Posterior vena cava (tissue), 2 donors: ENCODE data around the gene DLGAP4. TPM values are rescaled to one million over a fixed set of nuclear protein-coding genes. Genes with fewer than 3 reads are reported as not detected.
"Not testable (repeated sequence)": the region's sequence is repeated elsewhere in the genome, so short reads cannot be mapped to it uniquely, and the experiment has no call there.

Source experiments
- DNase-seq: peaks from one replicate; pipeline ENCODE4 v3.0.0-alpha.2; 2020; ENCODE audit warnings: low spot score
- intact Hi-C, 2 donors: fragments of 100-400 bp; cut with DNase I; formaldehyde crosslinking; loops; one replicate each; pipeline versions ENCODE4 v1.14.1 to v1.14.2; 2022 to 2023
- total RNA-seq, 2 donors: library from RNA; stranded (reverse); fragmentation: NEBNext Ultra II Directional; extraction: Animal tissue kit (Norgen Biotek cat#: 25700); gene quantifications; one replicate each; pipeline ENCODE4 v1.2.1, GENCODE V29; 2021
- donor health status: DM: yes; HTN: yes; CAD: no.
- donor health status: DM: yes; HTN: yes; CAD: no.

Gene DLGAP4
- total RNA-seq, 2 donors from 2014 or later = 116 to 141 TPM

- DNase-seq, intact Hi-C loops: not testable (repeated sequence)
Measured at GRCh38 chr20:36475054-36475453, 168.9 kb downstream of the DLGAP4 start.

- intact Hi-C loops = no loop called here
- DNase-seq = no peak
Measured at GRCh38 chr20:36477475-36477874, 171.3 kb downstream of the DLGAP4 start.

GRCh38 chr20:36478137-36478905 is 172.2 kb downstream of the DLGAP4 start:
- intact Hi-C loops = no loop called here
- DNase-seq = no peak

GRCh38 chr20:36479938-36480337 is 173.8 kb downstream of the DLGAP4 start:
- intact Hi-C loops = loop anchor here in 1 of 2 donors (5.0 kb wide), 1 partner anchor 1727 kb away; no protein-coding TSS in a partner anchor
- no peak for DNase-seq

GRCh38 chr20:36480456-36481048 is 174.4 kb downstream of the DLGAP4 start:
- no peak for DNase-seq
- intact Hi-C loops = loop anchor here in 1 of 2 donors (5.0 kb wide), 1 partner anchor 1727 kb away; no protein-coding TSS in a partner anchor

- DNase-seq = no peak
- intact Hi-C loops = loop anchor here in 1 of 2 donors (5.0 kb wide), 1 partner anchor 1726 kb away; no protein-coding TSS in a partner anchor
Measured at GRCh38 chr20:36481380-36482043, 175.4 kb downstream of the DLGAP4 start.

- intact Hi-C loops = loop anchor here in 1 of 2 donors (5.0 kb wide), 1 partner anchor 1725 kb away; no protein-coding TSS in a partner anchor
- no peak for DNase-seq
Measured at GRCh38 chr20:36482044-36482473, 175.9 kb downstream of the DLGAP4 start.

GRCh38 chr20:36483209-36483918 is 177.2 kb downstream of the DLGAP4 start:
- DNase-seq = no peak
- intact Hi-C loops = loop anchor here in 1 of 2 donors (5.0 kb wide), 1 partner anchor 1724 kb away; no protein-coding TSS in a partner anchor

GRCh38 chr20:36483919-36484808 is 178.0 kb downstream of the DLGAP4 start:
- DNase-seq = no peak
- intact Hi-C loops = loop anchor here in 1 of 2 donors (5.0 kb wide), 1 partner anchor 1723 kb away; no protein-coding TSS in a partner anchor

GRCh38 chr20:36485286-36485685 is 179.1 kb downstream of the DLGAP4 start:
- intact Hi-C loops = no loop called here
- no peak for DNase-seq

- intact Hi-C loops = no loop called here
- DNase-seq = no peak
Measured at GRCh38 chr20:36487069-36487468, 180.9 kb downstream of the DLGAP4 start.

- intact Hi-C loops = no loop called here
- DNase-seq = no peak
Measured at GRCh38 chr20:36490191-36490590, 184.1 kb downstream of the DLGAP4 start.

- DNase-seq = peak; percentile 64
- intact Hi-C loops = no loop called here
Measured at GRCh38 chr20:36491901-36492617, 185.9 kb downstream of the DLGAP4 start.

- intact Hi-C loops = no loop called here
- peak; percentile 53 for DNase-seq
Measured at GRCh38 chr20:36493051-36493800, 187.1 kb downstream of the DLGAP4 start.

GRCh38 chr20:36493801-36494114 is 187.6 kb downstream of the DLGAP4 start:
- peak; percentile 92 for DNase-seq
- intact Hi-C loops = no loop called here

GRCh38 chr20:36496707-36497669 is 190.8 kb downstream of the DLGAP4 start:
- intact Hi-C loops = no loop called here
- DNase-seq = peak; percentile 53
